Measurements from ENCODE around the gene TRIM22.

GRCh38 chr11:5695580-5695979, 6.0 kb downstream of the TRIM22 start:
- TF ChIP-seq, protein P1, sequence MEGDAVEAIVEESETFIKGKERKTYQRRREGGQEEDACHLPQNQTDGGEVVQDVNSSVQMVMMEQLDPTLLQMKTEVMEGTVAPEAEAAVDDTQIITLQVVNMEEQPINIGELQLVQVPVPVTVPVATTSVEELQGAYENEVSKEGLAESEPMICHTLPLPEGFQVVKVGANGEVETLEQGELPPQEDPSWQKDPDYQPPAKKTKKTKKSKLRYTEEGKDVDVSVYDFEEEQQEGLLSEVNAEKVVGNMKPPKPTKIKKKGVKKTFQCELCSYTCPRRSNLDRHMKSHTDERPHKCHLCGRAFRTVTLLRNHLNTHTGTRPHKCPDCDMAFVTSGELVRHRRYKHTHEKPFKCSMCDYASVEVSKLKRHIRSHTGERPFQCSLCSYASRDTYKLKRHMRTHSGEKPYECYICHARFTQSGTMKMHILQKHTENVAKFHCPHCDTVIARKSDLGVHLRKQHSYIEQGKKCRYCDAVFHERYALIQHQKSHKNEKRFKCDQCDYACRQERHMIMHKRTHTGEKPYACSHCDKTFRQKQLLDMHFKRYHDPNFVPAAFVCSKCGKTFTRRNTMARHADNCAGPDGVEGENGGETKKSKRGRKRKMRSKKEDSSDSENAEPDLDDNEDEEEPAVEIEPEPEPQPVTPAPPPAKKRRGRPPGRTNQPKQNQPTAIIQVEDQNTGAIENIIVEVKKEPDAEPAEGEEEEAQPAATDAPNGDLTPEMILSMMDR (IDR thresholded peaks at IDR 0.05): no peak
- TF ChIP-seq POLR2A (IDR thresholded peaks at IDR 0.05): no peak

Data from vagina (tissue), 2 donors.